HG03103 (cell line): ENCODE data around the gene EZR.

ENCODE experiments used
- ATAC-seq: cut with Tn5 transposase; IDR thresholded peaks from one replicate; pipeline ENCODE4 v1.9.1; 2021; ENCODE audit warnings: low read depth; ENCODE audit not compliant: unreplicated experiment

EZR gene

GRCh38 chr6:158764926-158765325 lies 54.2 kb downstream of the EZR start:
- ATAC-seq = no peak

- ATAC-seq = no peak
Observed at GRCh38 chr6:158764183-158764849, 54.9 kb downstream of the EZR start.

- ATAC-seq = no peak
Observed at GRCh38 chr6:158763434-158764182, 55.6 kb downstream of the EZR start.

- ATAC-seq = no peak
Observed at GRCh38 chr6:158762787-158763433, 56.3 kb downstream of the EZR start.

GRCh38 chr6:158761746-158762145 lies 57.4 kb downstream of the EZR start:
- ATAC-seq = no peak

GRCh38 chr6:158760618-158761250 lies 58.4 kb downstream of the EZR start:
- ATAC-seq = no peak

GRCh38 chr6:158759966-158760617 lies 59.1 kb downstream of the EZR start:
- ATAC-seq = no peak

GRCh38 chr6:158758941-158759479 lies 60.2 kb downstream of the EZR start:
- no peak for ATAC-seq

- ATAC-seq = no peak
Observed at GRCh38 chr6:158758451-158758860, 60.7 kb downstream of the EZR start.

GRCh38 chr6:158757753-158758090 lies 61.4 kb downstream of the EZR start:
- ATAC-seq = no peak

- no peak for ATAC-seq
Observed at GRCh38 chr6:158756977-158757752, 62.0 kb downstream of the EZR start.

- ATAC-seq = no peak
Observed at GRCh38 chr6:158756126-158756525, 63.0 kb downstream of the EZR start.

- ATAC-seq = no peak
Observed at GRCh38 chr6:158755636-158756035, 63.5 kb downstream of the EZR start.

- no peak for ATAC-seq
Observed at GRCh38 chr6:158754738-158755137, 64.4 kb downstream of the EZR start.

- ATAC-seq = no peak
Observed at GRCh38 chr6:158753811-158754210, 65.4 kb downstream of the EZR start.

- no peak for ATAC-seq
Observed at GRCh38 chr6:158752613-158753012, 66.6 kb downstream of the EZR start.

GRCh38 chr6:158751921-158752320 lies 67.2 kb downstream of the EZR start:
- ATAC-seq = no peak

GRCh38 chr6:158751224-158751623 lies 67.9 kb downstream of the EZR start:
- no peak for ATAC-seq

GRCh38 chr6:158744986-158745430 lies 74.2 kb downstream of the EZR start:
- ATAC-seq = no peak
